Subcutaneous adipose tissue (tissue), 4 donors: ENCODE results near the gene SEC23B. TPM values are rescaled to one million over a fixed set of nuclear protein-coding genes. Genes with fewer than 3 reads are reported as not detected.

Experiments
- CTCF ChIP-seq: fragments of 450-650 bp; IDR thresholded peaks from one replicate; pipeline ENCODE4 v1.5.1; 2016; ENCODE audit warnings: low read depth, mild to moderate bottlenecking, control low read depth, antibody characterized with exemption, moderate library complexity
- total RNA-seq, 4 donors: library from RNA; depleted of rRNA; stranded (reverse); fragments of >200 nt; gene quantifications; one replicate each; pipeline ENCODE4 v1.1.0, GENCODE V29; 2016

Gene SEC23B
- total RNA-seq, 4 donors from 2014 or later: 20.0 to 35.9 (median 25.4) TPM

- TF ChIP-seq CTCF: no peak
Observed at GRCh38 chr20:18513208-18513607, 5.5 kb downstream of the SEC23B start.

- no peak for TF ChIP-seq CTCF
Observed at GRCh38 chr20:18514127-18514526, 6.4 kb downstream of the SEC23B start.

GRCh38 chr20:18515973-18516372 is 8.2 kb downstream of the SEC23B start:
- TF ChIP-seq CTCF: no peak

GRCh38 chr20:18523066-18523465 is 15.3 kb downstream of the SEC23B start:
- TF ChIP-seq CTCF: no peak

GRCh38 chr20:18524646-18525045 is 16.9 kb downstream of the SEC23B start:
- TF ChIP-seq CTCF: no peak

- no peak for TF ChIP-seq CTCF
Observed at GRCh38 chr20:18527339-18527738, 19.6 kb downstream of the SEC23B start.

GRCh38 chr20:18527836-18528235 is 20.1 kb downstream of the SEC23B start:
- TF ChIP-seq CTCF: no peak
